ENCODE results near the gene RIPOR3. TPM values are rescaled to one million over a fixed set of nuclear protein-coding genes. Genes with fewer than 3 reads are reported as not detected.

The RIPOR3 gene
- total and polyA plus RNA-seq, 9 of the 15 experiments (the other 6 are each of a cell fraction or from before 2014, with no cell fraction given): 3.3 to 62.7 (median 21.4) TPM

DNA sequence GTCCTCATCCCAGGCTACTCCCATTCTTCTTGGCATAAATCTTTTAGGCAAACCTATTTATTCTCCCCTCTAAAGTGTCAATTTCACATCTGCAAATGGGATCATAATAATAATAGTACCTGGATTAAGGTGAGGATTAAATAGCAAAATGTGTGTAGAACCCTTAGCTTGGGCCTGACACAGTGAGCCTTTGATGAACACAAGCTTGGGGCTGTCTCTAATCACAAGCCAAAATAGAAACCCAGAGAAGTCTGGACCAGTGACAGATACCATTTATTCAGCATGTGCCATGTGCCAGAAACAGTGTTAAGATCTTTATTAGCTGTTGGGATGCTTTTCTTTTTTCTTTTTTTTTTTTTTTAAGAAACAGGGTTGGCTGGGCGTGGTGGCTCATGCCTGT, 25.2 kb upstream of the RIPOR3 start:
- FAIRE-seq: no peak
- in situ Hi-C loops (cut with MboI): no loop called here
- WGBS (ENCODE audit: insufficient coverage, low coverage, missing lambda C conversion rate): 17% methylated on average over 1 of the region's 1 CpG

More for the DNA sequence above, 25.2 kb upstream of the RIPOR3 start:
- no peak for ATAC-seq
- H3K4me2 ChIP-seq (ENCODE audit: insufficient read depth, low read length): no peak overlapping the region
- DNase-seq (ENCODE audit: extremely low read depth in 1 of 4, low spot score in 3 of 4): no peak
- H3K36me3 ChIP-seq (ENCODE audit: control insufficient read depth, insufficient read depth, low read length): no peaks in the 10 kb centered on the region
- ChIA-PET POLR2A (interaction anchor here (1.0 to 4.3 kb wide), 2 partner anchors 13 to 34 kb away, joined by 3 to 21 read pairs; partner anchors contain the start of gene PARD6B), CTCF (ENCODE audit: low intra/inter-chr PET ratio) (interaction anchor here (0.6 kb wide), 1 partner anchor 85 kb away, joined by 3 read pairs; no protein-coding TSS in a partner anchor)
- no peak overlapping the region for H3K4me3 ChIP-seq
- intact Hi-C loops (cut with micrococcal nuclease): no loop called here
- no peaks in the 10 kb centered on the region for H3K9me1 ChIP-seq (ENCODE audit: control insufficient read depth, insufficient read depth, low read length)
- no TSS peak for BruUV-seq (replicated peaks)
- no peaks in the 10 kb centered on the region for H4K20me1 ChIP-seq (replicated peaks; ENCODE audit: control insufficient read depth, insufficient read depth, low read length)
- peaks cover 4 to 12% of the 10 kb centered on the region in 2 experiments; a peak in 3 of 5 replicates for H3K4me1 ChIP-seq (replicated peaks in 1 of 2; ENCODE audit: control insufficient read depth in 2 of 2, insufficient read depth in 2 of 2, low read length in 2 of 2)
- H3K27me3 ChIP-seq (ENCODE audit: control insufficient read depth in 2 of 2, insufficient read depth in 2 of 2, low read length in 2 of 2): no peaks in the 10 kb centered on the region
- H3K9me3 ChIP-seq (replicated peaks; ENCODE audit: control insufficient read depth, insufficient read depth, low read depth, low read length): no peaks in the 10 kb centered on the region
- no peak overlapping the region for H2AFZ ChIP-seq (ENCODE audit: low read depth, low read length)
- TF ChIP-seq EWSR1 (IDR thresholded peaks at IDR 0.05; ENCODE audit: borderline replicate concordance, low read depth, partially characterized antibody) (peak; percentile 68), ZBTB11 (CRISPR knock-in tag; IDR thresholded peaks at IDR 0.05) (peak in 1 of 3 experiments; percentile 75; a peak in 2 of 6 replicates), EGR1 (conservative IDR thresholded peaks at IDR 0.05) (no peak), PRDM10 (IDR thresholded peaks at IDR 0.05; ENCODE audit: partially characterized antibody) (no peak), ZSCAN32 (CRISPR knock-in tag; IDR thresholded peaks at IDR 0.05) (no peak), ELF1 (tag; IDR thresholded peaks at IDR 0.05) (no peak), MEIS2 (IDR thresholded peaks at IDR 0.05; ENCODE audit: partially characterized antibody) (no peak), NELFE (IDR thresholded peaks at IDR 0.05; ENCODE audit: insufficient read depth, insufficient read length) (no peak), SMAD2 (IDR thresholded peaks at IDR 0.05; ENCODE audit: low read depth, low read length) (no peak)
- TF ChIP-seq, protein P1, sequence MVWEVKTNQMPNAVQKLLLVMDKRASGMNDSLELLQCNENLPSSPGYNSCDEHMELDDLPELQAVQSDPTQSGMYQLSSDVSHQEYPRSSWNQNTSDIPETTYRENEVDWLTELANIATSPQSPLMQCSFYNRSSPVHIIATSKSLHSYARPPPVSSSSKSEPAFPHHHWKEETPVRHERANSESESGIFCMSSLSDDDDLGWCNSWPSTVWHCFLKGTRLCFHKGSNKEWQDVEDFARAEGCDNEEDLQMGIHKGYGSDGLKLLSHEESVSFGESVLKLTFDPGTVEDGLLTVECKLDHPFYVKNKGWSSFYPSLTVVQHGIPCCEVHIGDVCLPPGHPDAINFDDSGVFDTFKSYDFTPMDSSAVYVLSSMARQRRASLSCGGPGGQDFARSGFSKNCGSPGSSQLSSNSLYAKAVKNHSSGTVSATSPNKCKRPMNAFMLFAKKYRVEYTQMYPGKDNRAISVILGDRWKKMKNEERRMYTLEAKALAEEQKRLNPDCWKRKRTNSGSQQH (CRISPR knock-in tag; IDR thresholded peaks at IDR 0.05): no peak
- no peaks in the 10 kb centered on the region for H3K79me2 ChIP-seq (ENCODE audit: control insufficient read depth, insufficient read depth, low read length)
- no peak overlapping the region for H3K9ac ChIP-seq (ENCODE audit: insufficient read depth in 1 of 2, low read depth in 2 of 2, low read length in 2 of 2)
- H3K27ac ChIP-seq (ENCODE audit: extremely low read depth, low read depth, low read length): no peak overlapping the region

Data from K562 (cell line).